SK-N-SH treated with all-trans-retinoic acid at 6 μM for 48 hours (cell line): ENCODE data around the gene LRP11.

ENCODE experiments used
- ATAC-seq: fragments of 200-7000 bp; cut with Tn5 transposase; 3 replicates; pipeline ENCODE4 v1.9.1; 2020; ENCODE audit warnings: mild to moderate bottlenecking, moderate library complexity
- ARNTL ChIP-seq: fragments of 450-650 bp; formaldehyde crosslinking; IDR thresholded peaks from 2 replicates; pipeline ENCODE4 v1.5.0; 2020; ENCODE audit warnings: low read depth, mild to moderate bottlenecking, moderate library complexity, borderline replicate concordance
- BACH2 ChIP-seq: fragments of 250-450 bp; sonication (Bioruptor Pico); IDR thresholded peaks from 2 replicates; pipeline ENCODE4 v1.9.0; 2021; ENCODE audit warnings: mild to moderate bottlenecking, borderline replicate concordance
- CREB5 ChIP-seq: fragments of 250-450 bp; sonication (Bioruptor Pico); IDR thresholded peaks from 2 replicates; pipeline ENCODE4 v1.5.1; 2020; ENCODE audit warnings: low read depth, mild to moderate bottlenecking, moderate library complexity
- CSDC2 ChIP-seq: fragments of 250-450 bp; sonication (Bioruptor Pico); IDR thresholded peaks from 2 replicates; pipeline ENCODE4 v1.5.0; 2020; ENCODE audit warnings: mild to moderate bottlenecking, moderate library complexity
- ESRRG ChIP-seq: fragments of 250-450 bp; sonication (Bioruptor Pico); IDR thresholded peaks from 2 replicates; pipeline ENCODE4 v1.6.1; 2021; ENCODE audit warnings: mild to moderate bottlenecking
- GLIS3 ChIP-seq: fragments of 250-450 bp; sonication (Bioruptor Pico); IDR thresholded peaks from 2 replicates; pipeline ENCODE4 v1.5.0; 2020; ENCODE audit warnings: mild to moderate bottlenecking, moderate library complexity
- ISL1 ChIP-seq: fragments of 250-450 bp; sonication (Bioruptor Pico); IDR thresholded peaks from 2 replicates; pipeline ENCODE4 v2.1.2; 2022; ENCODE audit warnings: mild to moderate bottlenecking, moderate library complexity
- OSR1 ChIP-seq: fragments of 250-450 bp; sonication (Bioruptor Pico); IDR thresholded peaks from 2 replicates; pipeline ENCODE4 v1.8.0; 2022; ENCODE audit warnings: moderate library complexity, mild to moderate bottlenecking, inconsistent platforms
- PPARA ChIP-seq: fragments of 250-450 bp; sonication (Bioruptor Pico); IDR thresholded peaks from 2 replicates; pipeline ENCODE4 v1.5.0; 2020; ENCODE audit warnings: mild to moderate bottlenecking, borderline replicate concordance
- RARB ChIP-seq: fragments of 250-450 bp; sonication (Bioruptor Pico); IDR thresholded peaks from 2 replicates; pipeline ENCODE4 v1.8.0; 2021; ENCODE audit warnings: mild to moderate bottlenecking, moderate library complexity
- SNAI2 ChIP-seq: fragments of 250-450 bp; sonication (Bioruptor Pico); IDR thresholded peaks from 2 replicates; pipeline ENCODE4 v1.5.0; 2020; ENCODE audit warnings: mild to moderate bottlenecking, moderate library complexity
- TCF4 ChIP-seq: fragments of 250-450 bp; sonication (Bioruptor Pico); IDR thresholded peaks from 2 replicates; pipeline ENCODE4 v1.8.0; 2021; ENCODE audit warnings: mild to moderate bottlenecking, moderate library complexity, borderline replicate concordance
- TOX ChIP-seq: fragments of 250-450 bp; sonication (Bioruptor Pico); IDR thresholded peaks from 2 replicates; pipeline ENCODE4 v1.8.0; 2021; ENCODE audit warnings: mild to moderate bottlenecking, moderate library complexity, borderline replicate concordance
- TSHZ2 ChIP-seq: fragments of 250-450 bp; sonication (Bioruptor Pico); IDR thresholded peaks from 2 replicates; pipeline ENCODE4 v1.5.0; 2020; ENCODE audit warnings: mild to moderate bottlenecking, moderate library complexity
- ZC3H10 ChIP-seq: fragments of 250-450 bp; sonication (Bioruptor Pico); IDR thresholded peaks from 2 replicates; pipeline ENCODE4 v1.5.1; 2021; ENCODE audit warnings: mild to moderate bottlenecking, moderate library complexity
- ZFP3 ChIP-seq: fragments of 250-450 bp; sonication (Bioruptor Pico); IDR thresholded peaks from 2 replicates; pipeline ENCODE4 v1.5.0; 2020; ENCODE audit warnings: mild to moderate bottlenecking, moderate library complexity
- ZFP30 ChIP-seq: fragments of 450-650 bp; formaldehyde crosslinking; IDR thresholded peaks from 2 replicates; pipeline ENCODE4 v1.5.0; 2022; ENCODE audit warnings: mild to moderate bottlenecking, moderate library complexity
- ZNF565 ChIP-seq: fragments of 450-650 bp; formaldehyde crosslinking; conservative IDR thresholded peaks from 2 replicates; pipeline ENCODE4 v1.5.0; 2020; ENCODE audit warnings: low read depth, mild to moderate bottlenecking, moderate library complexity
- ZNF70 ChIP-seq: fragments of 450-650 bp; formaldehyde crosslinking; IDR thresholded peaks from 2 replicates; pipeline ENCODE4 v1.5.0; 2020; ENCODE audit warnings: mild to moderate bottlenecking, moderate library complexity
- ZNF8 ChIP-seq: fragments of 450-650 bp; formaldehyde crosslinking; IDR thresholded peaks from 2 replicates; pipeline ENCODE4 v1.5.0; 2020; ENCODE audit warnings: mild to moderate bottlenecking, moderate library complexity
- TF ChIP-seq, protein P1 (sequence below): fragments of 250-450 bp; sonication (Bioruptor Pico); IDR thresholded peaks from 2 replicates; pipeline ENCODE4 v1.5.1; 2021; ENCODE audit warnings: mild to moderate bottlenecking, moderate library complexity
- TF ChIP-seq, protein P2 (sequence below): fragments of 250-450 bp; sonication (Bioruptor Pico); IDR thresholded peaks from 2 replicates; pipeline ENCODE4 v1.8.0; 2021; ENCODE audit warnings: low read depth, mild to moderate bottlenecking, moderate library complexity, borderline replicate concordance
- TF ChIP-seq, protein P3 (sequence below): fragments of 250-450 bp; sonication (Bioruptor Pico); IDR thresholded peaks from 2 replicates; pipeline ENCODE4 v1.8.0; 2020; ENCODE audit warnings: mild to moderate bottlenecking, moderate library complexity, borderline replicate concordance

LRP11 gene

DNA sequence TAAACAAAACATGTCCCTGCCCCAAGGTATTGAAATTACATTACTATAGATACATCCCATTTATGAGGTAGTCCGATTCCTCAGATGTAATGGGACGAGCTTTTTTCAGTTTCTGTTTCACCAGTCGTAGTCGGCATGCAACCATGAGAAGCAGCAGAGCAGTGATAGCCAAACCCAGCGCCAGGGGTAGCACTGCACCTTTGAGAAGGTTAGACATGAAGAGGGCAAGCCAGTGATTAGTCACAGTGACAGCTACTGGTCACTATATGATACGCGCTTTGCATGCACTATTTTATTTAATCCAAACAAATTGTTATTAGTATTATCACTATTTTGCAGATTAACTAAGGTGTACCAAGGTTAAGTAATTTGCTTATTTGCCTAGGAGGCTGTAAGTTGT is 43.7 kb downstream of the LRP11 start:
- no peak for TF ChIP-seq ZNF565 (CRISPR knock-in tag)
- TF ChIP-seq, protein P1, sequence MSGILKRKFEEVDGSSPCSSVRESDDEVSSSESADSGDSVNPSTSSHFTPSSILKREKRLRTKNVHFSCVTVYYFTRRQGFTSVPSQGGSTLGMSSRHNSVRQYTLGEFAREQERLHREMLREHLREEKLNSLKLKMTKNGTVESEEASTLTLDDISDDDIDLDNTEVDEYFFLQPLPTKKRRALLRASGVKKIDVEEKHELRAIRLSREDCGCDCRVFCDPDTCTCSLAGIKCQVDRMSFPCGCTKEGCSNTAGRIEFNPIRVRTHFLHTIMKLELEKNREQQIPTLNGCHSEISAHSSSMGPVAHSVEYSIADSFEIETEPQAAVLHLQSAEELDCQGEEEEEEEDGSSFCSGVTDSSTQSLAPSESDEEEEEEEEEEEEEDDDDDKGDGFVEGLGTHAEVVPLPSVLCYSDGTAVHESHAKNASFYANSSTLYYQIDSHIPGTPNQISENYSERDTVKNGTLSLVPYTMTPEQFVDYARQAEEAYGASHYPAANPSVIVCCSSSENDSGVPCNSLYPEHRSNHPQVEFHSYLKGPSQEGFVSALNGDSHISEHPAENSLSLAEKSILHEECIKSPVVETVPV (CRISPR knock-in tag) = no peak
- TF ChIP-seq TCF4 = no peak
- no peak for TF ChIP-seq BACH2 (CRISPR knock-in tag)
- TF ChIP-seq ISL1 (CRISPR knock-in tag) = no peak
- TF ChIP-seq PPARA (CRISPR knock-in tag) = no peak
- TF ChIP-seq ZC3H10 (CRISPR knock-in tag) = no peak
- TF ChIP-seq, protein P2, sequence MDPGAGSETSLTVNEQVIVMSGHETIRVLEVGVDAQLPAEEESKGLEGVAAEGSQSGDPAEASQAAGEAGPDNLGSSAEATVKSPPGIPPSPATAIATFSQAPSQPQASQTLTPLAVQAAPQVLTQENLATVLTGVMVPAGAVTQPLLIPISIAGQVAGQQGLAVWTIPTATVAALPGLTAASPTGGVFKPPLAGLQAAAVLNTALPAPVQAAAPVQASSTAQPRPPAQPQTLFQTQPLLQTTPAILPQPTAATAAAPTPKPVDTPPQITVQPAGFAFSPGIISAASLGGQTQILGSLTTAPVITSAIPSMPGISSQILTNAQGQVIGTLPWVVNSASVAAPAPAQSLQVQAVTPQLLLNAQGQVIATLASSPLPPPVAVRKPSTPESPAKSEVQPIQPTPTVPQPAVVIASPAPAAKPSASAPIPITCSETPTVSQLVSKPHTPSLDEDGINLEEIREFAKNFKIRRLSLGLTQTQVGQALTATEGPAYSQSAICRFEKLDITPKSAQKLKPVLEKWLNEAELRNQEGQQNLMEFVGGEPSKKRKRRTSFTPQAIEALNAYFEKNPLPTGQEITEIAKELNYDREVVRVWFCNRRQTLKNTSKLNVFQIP (CRISPR knock-in tag) = no peak
- no peak for TF ChIP-seq ZNF8 (CRISPR knock-in tag)
- TF ChIP-seq, protein P3, sequence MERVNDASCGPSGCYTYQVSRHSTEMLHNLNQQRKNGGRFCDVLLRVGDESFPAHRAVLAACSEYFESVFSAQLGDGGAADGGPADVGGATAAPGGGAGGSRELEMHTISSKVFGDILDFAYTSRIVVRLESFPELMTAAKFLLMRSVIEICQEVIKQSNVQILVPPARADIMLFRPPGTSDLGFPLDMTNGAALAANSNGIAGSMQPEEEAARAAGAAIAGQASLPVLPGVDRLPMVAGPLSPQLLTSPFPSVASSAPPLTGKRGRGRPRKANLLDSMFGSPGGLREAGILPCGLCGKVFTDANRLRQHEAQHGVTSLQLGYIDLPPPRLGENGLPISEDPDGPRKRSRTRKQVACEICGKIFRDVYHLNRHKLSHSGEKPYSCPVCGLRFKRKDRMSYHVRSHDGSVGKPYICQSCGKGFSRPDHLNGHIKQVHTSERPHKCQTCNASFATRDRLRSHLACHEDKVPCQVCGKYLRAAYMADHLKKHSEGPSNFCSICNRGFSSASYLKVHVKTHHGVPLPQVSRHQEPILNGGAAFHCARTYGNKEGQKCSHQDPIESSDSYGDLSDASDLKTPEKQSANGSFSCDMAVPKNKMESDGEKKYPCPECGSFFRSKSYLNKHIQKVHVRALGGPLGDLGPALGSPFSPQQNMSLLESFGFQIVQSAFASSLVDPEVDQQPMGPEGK = no peak
- TF ChIP-seq RARB = no peak
- TF ChIP-seq CSDC2 (CRISPR knock-in tag) = no peak
- TF ChIP-seq CREB5 (CRISPR knock-in tag) = no peak
- no peak for TF ChIP-seq ESRRG (CRISPR knock-in tag)
- no peak for TF ChIP-seq ZNF70 (CRISPR knock-in tag)
- no peak for TF ChIP-seq SNAI2 (CRISPR knock-in tag)
- no peak for TF ChIP-seq ARNTL (CRISPR knock-in tag)
- no peak for TF ChIP-seq GLIS3 (CRISPR knock-in tag)
- TF ChIP-seq, all 23 proteins: peak for 0
- no peak for ATAC-seq

GRCh38 chr6:149815788-149816187 is 48.4 kb downstream of the LRP11 start:
- TF ChIP-seq ZNF70 (CRISPR knock-in tag) (no peak), ZFP30 (CRISPR knock-in tag) (no peak), OSR1 (CRISPR knock-in tag) (no peak), SNAI2 (CRISPR knock-in tag) (no peak), BACH2 (CRISPR knock-in tag) (no peak), ESRRG (CRISPR knock-in tag) (no peak), ZFP3 (CRISPR knock-in tag) (no peak), GLIS3 (CRISPR knock-in tag) (no peak), PPARA (CRISPR knock-in tag) (no peak), CREB5 (CRISPR knock-in tag) (no peak), CSDC2 (CRISPR knock-in tag) (no peak), ISL1 (CRISPR knock-in tag) (no peak), ZNF565 (CRISPR knock-in tag) (no peak), ZC3H10 (CRISPR knock-in tag) (no peak), TSHZ2 (CRISPR knock-in tag) (no peak), RARB (no peak), TOX (CRISPR knock-in tag) (no peak), TCF4 (no peak)
- TF ChIP-seq, protein P2 (CRISPR knock-in tag) = no peak
- TF ChIP-seq, all 23 proteins: peak for 0

More at GRCh38 chr6:149815788-149816187, 48.4 kb downstream of the LRP11 start:
- ATAC-seq = no peak
